H9 (cell line): Measurements from ENCODE around the gene LZTS3. TPM values are rescaled to one million over a fixed set of nuclear protein-coding genes. Genes with fewer than 3 reads are reported as not detected.

Experiments used
- DNase-seq: peaks from one replicate; pipeline ENCODE4 v3.0.0-alpha.2; 2017
- H2AFZ ChIP-seq: one replicate; pipeline ENCODE4 v1.6.1; 2013; ENCODE audit warnings: mild to moderate bottlenecking, low read length, control low read depth, moderate library complexity
- H2AK5ac ChIP-seq: 2 replicates; pipeline ENCODE4 v1.6.1; 2013; ENCODE audit warnings: low read length, control low read depth, mixed read lengths; ENCODE audit not compliant: insufficient read length
- H2BK120ac ChIP-seq: one replicate; pipeline ENCODE4 v1.6.1; 2013; ENCODE audit warnings: low read depth, mild to moderate bottlenecking, low read length, control low read depth, inconsistent platforms; ENCODE audit not compliant: poor library complexity, severe bottlenecking
- H2BK12ac ChIP-seq: 2 replicates; pipeline ENCODE4 v1.6.1; 2013; ENCODE audit warnings: low read length, control low read depth, mixed read lengths, low read depth; ENCODE audit not compliant: insufficient read length
- H2BK15ac ChIP-seq: 2 replicates; pipeline ENCODE4 v1.6.1; 2013; ENCODE audit warnings: low read depth, low read length, control low read depth
- H2BK20ac ChIP-seq: one replicate; pipeline ENCODE4 v1.6.1; 2013; ENCODE audit warnings: low read depth, mild to moderate bottlenecking, low read length, control low read depth, inconsistent platforms; ENCODE audit not compliant: poor library complexity, severe bottlenecking
- H2BK5ac ChIP-seq: 2 replicates; pipeline ENCODE4 v1.6.1; 2013; ENCODE audit warnings: low read length, control low read depth, mixed read lengths; ENCODE audit not compliant: insufficient read length
- H3K14ac ChIP-seq: 2 replicates; pipeline ENCODE4 v1.6.1; 2013; ENCODE audit warnings: low read length, control low read depth; ENCODE audit not compliant: insufficient read depth
- H3K18ac ChIP-seq: 2 replicates; pipeline ENCODE4 v1.6.1; 2013; ENCODE audit warnings: low read depth, mild to moderate bottlenecking, mixed read lengths, low read length, control low read depth; ENCODE audit not compliant: insufficient read length
- H3K23ac ChIP-seq: 2 replicates; pipeline ENCODE4 v1.6.1; 2013; ENCODE audit warnings: low read length, control low read depth, mixed read lengths, low read depth; ENCODE audit not compliant: insufficient read length
- H3K23me2 ChIP-seq: 2 replicates; pipeline ENCODE4 v1.6.1; 2013; ENCODE audit warnings: low read depth, mild to moderate bottlenecking, mixed read lengths, low read length, control low read depth; ENCODE audit not compliant: insufficient read length, poor library complexity, severe bottlenecking
- H3K27ac ChIP-seq: 2 replicates; pipeline ENCODE4 v1.5.1; 2013; ENCODE audit warnings: low read length, control low read depth, mixed read lengths, low read depth; ENCODE audit not compliant: insufficient read length
- H3K27me3 ChIP-seq: 2 replicates; pipeline ENCODE4 v1.6.1; 2013; ENCODE audit warnings: low read length, control low read depth, inconsistent platforms; ENCODE audit not compliant: insufficient read depth
- H3K4ac ChIP-seq: 2 replicates; pipeline ENCODE4 v1.6.1; 2013; ENCODE audit warnings: low read depth, mild to moderate bottlenecking, control low read depth, inconsistent platforms, low read length, moderate library complexity
- H3K4me1 ChIP-seq: 2 replicates; pipeline ENCODE4 v1.6.1; 2013; ENCODE audit warnings: low read length, control low read depth, inconsistent platforms; ENCODE audit not compliant: insufficient read depth
- H3K4me2 ChIP-seq: 2 replicates; pipeline ENCODE4 v1.6.1; 2013; ENCODE audit warnings: low read length, control low read depth, mixed read lengths; ENCODE audit not compliant: insufficient read length, insufficient read depth
- H3K56ac ChIP-seq: 2 replicates; pipeline ENCODE4 v1.6.1; 2013; ENCODE audit warnings: low read depth, mild to moderate bottlenecking, mixed read lengths, low read length, control low read depth; ENCODE audit not compliant: insufficient read length
- H3K79me1 ChIP-seq: 2 replicates; pipeline ENCODE4 v1.6.1; 2013; ENCODE audit warnings: low read depth, mild to moderate bottlenecking, moderate library complexity, low read length, control low read depth, inconsistent platforms; ENCODE audit not compliant: insufficient read depth, poor library complexity, severe bottlenecking
- H3K79me2 ChIP-seq: 2 replicates; pipeline ENCODE4 v1.6.1; 2013; ENCODE audit warnings: low read length, control low read depth, inconsistent platforms; ENCODE audit not compliant: insufficient read depth
- H3K9ac ChIP-seq: 2 replicates; pipeline ENCODE4 v1.6.1; 2013; ENCODE audit warnings: low read length, control low read depth, mixed read lengths; ENCODE audit not compliant: insufficient read length; ENCODE audit errors: extremely low read depth
- H3K9me3 ChIP-seq: one replicate; pipeline ENCODE4 v1.6.1; 2013; ENCODE audit warnings: low read depth, low read length, inconsistent platforms; ENCODE audit not compliant: control insufficient read depth
- H3T11ph ChIP-seq: one replicate; pipeline ENCODE4 v1.6.1; 2013; ENCODE audit warnings: mild to moderate bottlenecking, low read length, control low read depth, inconsistent platforms
- H4K20me1 ChIP-seq: one replicate; pipeline ENCODE4 v1.6.1; 2013; ENCODE audit not compliant: control insufficient read depth, insufficient read length, insufficient read depth
- H4K5ac ChIP-seq: 2 replicates; pipeline ENCODE4 v1.6.1; 2013; ENCODE audit warnings: low read depth, mild to moderate bottlenecking, mixed read lengths, low read length, control low read depth; ENCODE audit not compliant: insufficient read length
- H4K8ac ChIP-seq: replicated peaks from 2 replicates; pipeline ENCODE4 v1.6.1; 2013; ENCODE audit warnings: low read length, control low read depth, mixed read lengths, low read depth; ENCODE audit not compliant: insufficient read length
- H4K91ac ChIP-seq: 2 replicates; pipeline ENCODE4 v1.6.1; 2013; ENCODE audit warnings: low read depth, mild to moderate bottlenecking, moderate library complexity, mixed read lengths, low read length, control low read depth; ENCODE audit not compliant: insufficient read length
- H3K27ac Mint-ChIP-seq, 3 experiments: 2 replicates in 2 of 3; 3 replicates in 1 of 3; pipeline ENCODE4 v1.8.0; 2020 to 2021; ENCODE audit warnings: mixed read lengths in 3 of 3, mild to moderate bottlenecking in 1 of 3, moderate library complexity in 1 of 3
- H3K27me3 Mint-ChIP-seq: 2 replicates; pipeline ENCODE4 v1.8.0; 2021; ENCODE audit warnings: low read depth, mild to moderate bottlenecking, moderate library complexity, mixed read lengths
- H3K36me3 Mint-ChIP-seq, 3 experiments: 2 replicates in 2 of 3; 3 replicates in 1 of 3; pipeline ENCODE4 v1.8.0; 2020 to 2021; ENCODE audit warnings: low read depth in 3 of 3, mixed read lengths in 3 of 3; ENCODE audit not compliant: insufficient read depth in 1 of 3
- H3K4me1 Mint-ChIP-seq, 2 experiments: 2 replicates each; pipeline ENCODE4 v1.8.0; 2020; ENCODE audit warnings: mixed read lengths in 2 of 2
- H3K4me3 Mint-ChIP-seq, 2 experiments: 2 replicates in 1 of 2; 3 replicates in 1 of 2; pipeline ENCODE4 v1.8.0; 2020 to 2021; ENCODE audit warnings: mild to moderate bottlenecking in 2 of 2, mixed read lengths in 2 of 2, moderate library complexity in 1 of 2
- H3K9me3 Mint-ChIP-seq, 2 experiments: 2 replicates in 1 of 2; 3 replicates in 1 of 2; pipeline ENCODE4 v1.8.0; 2020; ENCODE audit warnings: mild to moderate bottlenecking in 2 of 2, mixed read lengths in 2 of 2, moderate library complexity in 1 of 2
- WGBS: extraction: QIAGEN DNeasy Blood & Tissue Kit; methylation state at CpG from one replicate; pipeline ENCODE4 v1.1.7; 2013; ENCODE audit warnings: missing lambda C conversion rate, low lambda C conversion rate, mixed read lengths; ENCODE audit not compliant: insufficient read length; ENCODE audit errors: extremely low coverage; 5-methylcytosine and 5-hydroxymethylcytosine counted together
- total RNA-seq: library from RNA; stranded (reverse); gene quantifications from 2 replicates; pipeline ENCODE4 v1.2.1, GENCODE V29; 2021
- TF ChIP-seq, protein P1 (sequence below): fragments of 200-600 bp; sonication (generic); conservative IDR thresholded peaks from 3 replicates; pipeline ENCODE4 v1.8.0; 2021; ENCODE audit warnings: antibody characterized with exemption, mild to moderate bottlenecking

Gene LZTS3
- total RNA-seq, 1 experiment from 2014 or later: 20.8 TPM

DNA sequence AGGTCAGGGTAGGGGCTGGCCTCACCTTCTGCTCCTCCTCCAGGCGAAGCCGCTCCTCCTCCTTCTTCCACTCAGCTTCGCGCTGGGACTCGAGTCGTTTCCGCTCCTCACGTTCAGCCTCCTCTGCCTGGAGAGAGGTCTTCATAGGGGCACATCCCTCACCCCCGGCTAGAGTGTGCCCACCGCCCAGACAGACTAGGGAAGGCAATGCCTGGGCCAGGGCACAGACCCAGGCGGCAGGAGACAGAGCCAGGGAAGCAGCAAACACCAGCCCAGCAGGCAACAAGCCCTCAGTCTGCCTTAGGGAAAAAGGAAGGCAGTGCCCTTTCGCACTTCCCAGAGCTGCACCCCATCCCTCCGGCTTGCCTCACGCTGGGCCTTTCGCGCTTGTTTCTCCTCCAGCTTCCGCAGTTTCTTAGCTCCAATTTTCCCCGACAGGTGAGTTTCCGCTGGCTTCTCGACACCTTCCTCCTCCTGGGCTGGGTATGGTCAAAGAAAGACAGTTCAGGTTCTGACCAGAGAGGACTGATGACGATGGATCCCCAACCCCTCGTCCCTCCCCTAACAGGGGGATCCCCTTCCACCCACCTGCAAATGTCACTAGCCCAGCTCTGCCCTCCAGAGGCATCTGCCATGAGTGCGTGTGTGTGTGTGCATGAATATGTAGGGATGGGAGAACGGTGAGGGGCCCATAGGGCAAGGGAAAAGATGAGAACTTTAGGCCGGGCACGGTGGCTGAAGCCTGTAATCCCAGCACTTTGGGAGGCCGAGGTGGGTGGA, 26.8 kb upstream of the LZTS3 start:
- peaks cover 36 to 60% (median 56%) of the 10 kb centered on the region in 3 experiments for H3K36me3 Mint-ChIP-seq
- no peak overlapping the region for H3K56ac ChIP-seq
- no peaks in the 10 kb centered on the region for H3K9me3 ChIP-seq
- H2BK20ac ChIP-seq: no peak overlapping the region
- H3K27me3 ChIP-seq: no peaks in the 10 kb centered on the region
- no peak overlapping the region for H3K4ac ChIP-seq
- peak overlapping the region in 1 of 3 experiments; percentile 34; a peak in 1 of 7 replicates for H3K27ac Mint-ChIP-seq
- H3K4me1 Mint-ChIP-seq: peaks cover 4 to 5% of the 10 kb centered on the region in 2 experiments; a peak in 2 of 4 replicates
- no peak overlapping the region for H3K18ac ChIP-seq
- H2BK5ac ChIP-seq: no peak overlapping the region
- peaks cover 6% of the 10 kb centered on the region for H3K79me1 ChIP-seq
- no peak overlapping the region for H4K91ac ChIP-seq
- H3K27me3 Mint-ChIP-seq: no peaks in the 10 kb centered on the region
- TF ChIP-seq, protein P1, sequence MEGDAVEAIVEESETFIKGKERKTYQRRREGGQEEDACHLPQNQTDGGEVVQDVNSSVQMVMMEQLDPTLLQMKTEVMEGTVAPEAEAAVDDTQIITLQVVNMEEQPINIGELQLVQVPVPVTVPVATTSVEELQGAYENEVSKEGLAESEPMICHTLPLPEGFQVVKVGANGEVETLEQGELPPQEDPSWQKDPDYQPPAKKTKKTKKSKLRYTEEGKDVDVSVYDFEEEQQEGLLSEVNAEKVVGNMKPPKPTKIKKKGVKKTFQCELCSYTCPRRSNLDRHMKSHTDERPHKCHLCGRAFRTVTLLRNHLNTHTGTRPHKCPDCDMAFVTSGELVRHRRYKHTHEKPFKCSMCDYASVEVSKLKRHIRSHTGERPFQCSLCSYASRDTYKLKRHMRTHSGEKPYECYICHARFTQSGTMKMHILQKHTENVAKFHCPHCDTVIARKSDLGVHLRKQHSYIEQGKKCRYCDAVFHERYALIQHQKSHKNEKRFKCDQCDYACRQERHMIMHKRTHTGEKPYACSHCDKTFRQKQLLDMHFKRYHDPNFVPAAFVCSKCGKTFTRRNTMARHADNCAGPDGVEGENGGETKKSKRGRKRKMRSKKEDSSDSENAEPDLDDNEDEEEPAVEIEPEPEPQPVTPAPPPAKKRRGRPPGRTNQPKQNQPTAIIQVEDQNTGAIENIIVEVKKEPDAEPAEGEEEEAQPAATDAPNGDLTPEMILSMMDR: no peak
- no peak overlapping the region for H3K27ac ChIP-seq
- H3T11ph ChIP-seq: no peak overlapping the region
- H3K9ac ChIP-seq: no peak overlapping the region
- no peak overlapping the region for H2AK5ac ChIP-seq
- H2AFZ ChIP-seq: no peak overlapping the region
- H2BK120ac ChIP-seq: no peak overlapping the region
- no CpG with 5 or more reads among the region's 27 CpGs for WGBS
- no peaks in the 10 kb centered on the region for H4K20me1 ChIP-seq
- peaks cover 8% of the 10 kb centered on the region for H3K23me2 ChIP-seq
- H3K79me2 ChIP-seq: no peaks in the 10 kb centered on the region; the same call in 1 of the 2 replicates
- H4K5ac ChIP-seq: no peak overlapping the region
- H3K4me3 Mint-ChIP-seq: no peak overlapping the region
- no peak overlapping the region for H4K8ac ChIP-seq
- no peak overlapping the region for H3K4me2 ChIP-seq
- no peak for DNase-seq
- H2BK12ac ChIP-seq: no peak overlapping the region
- peaks cover 3% of the 10 kb centered on the region; the same call in 1 of the 2 replicates for H3K4me1 ChIP-seq
- no peak overlapping the region for H3K14ac ChIP-seq
- no peak overlapping the region for H3K23ac ChIP-seq
- no peaks in the 10 kb centered on the region; a peak in 1 of 5 replicates for H3K9me3 Mint-ChIP-seq
- H2BK15ac ChIP-seq: no peak overlapping the region
